ENCODE measurements around the gene SOX11. TPM values are rescaled to one million over a fixed set of nuclear protein-coding genes. Genes with fewer than 3 reads are reported as not detected.

The SOX11 gene
- total RNA-seq, 1 experiment from 2014 or later, result not detected

GRCh38 chr2:5695654-5696403 is 3.6 kb downstream of the SOX11 start:
- ChIA-PET POLR2A (ENCODE audit: unreplicated experiment) (interaction anchor here (0.7 kb wide), 1 partner anchor 676 kb away, joined by 10 read pairs; no protein-coding TSS in a partner anchor), CTCF (no interaction called here)
- H3K4me1 ChIP-seq (replicated peaks; ENCODE audit: insufficient read depth), result no peaks in the 10 kb centered on the region
- no peaks in the 10 kb centered on the region for H3K9me3 ChIP-seq (ENCODE audit: insufficient read depth, low read depth)
- no peak overlapping the region for H3K27ac ChIP-seq
- H2AFZ ChIP-seq, result no peak overlapping the region
- no peaks in the 10 kb centered on the region for H3F3A ChIP-seq (ENCODE audit: insufficient read depth, low read depth)
- no peaks in the 10 kb centered on the region for H3K9me2 ChIP-seq (ENCODE audit: insufficient read depth)
- no peaks in the 10 kb centered on the region for H3K27me3 ChIP-seq (ENCODE audit: insufficient read depth, low read depth)
- no peaks in the 10 kb centered on the region for H3K79me2 ChIP-seq (ENCODE audit: low read depth)
- no peaks in the 10 kb centered on the region for H4K20me1 ChIP-seq (ENCODE audit: insufficient read depth)
- no peak overlapping the region for H3K4me2 ChIP-seq
- no peak for TF ChIP-seq EZH2 (IDR thresholded peaks at IDR 0.05; ENCODE audit: low read depth)
- no peak for TF ChIP-seq CTCF (conservative IDR thresholded peaks at IDR 0.05)
- H3K4me3 ChIP-seq, result no peak overlapping the region
- no peak for DNase-seq
- intact Hi-C loops (cut with micrococcal nuclease; ENCODE audit: unreplicated experiment), result no loop called here
- H3K36me3 ChIP-seq (ENCODE audit: low read depth), result no peaks in the 10 kb centered on the region
- BruUV-seq (replicated peaks), result no TSS peak

DNA sequence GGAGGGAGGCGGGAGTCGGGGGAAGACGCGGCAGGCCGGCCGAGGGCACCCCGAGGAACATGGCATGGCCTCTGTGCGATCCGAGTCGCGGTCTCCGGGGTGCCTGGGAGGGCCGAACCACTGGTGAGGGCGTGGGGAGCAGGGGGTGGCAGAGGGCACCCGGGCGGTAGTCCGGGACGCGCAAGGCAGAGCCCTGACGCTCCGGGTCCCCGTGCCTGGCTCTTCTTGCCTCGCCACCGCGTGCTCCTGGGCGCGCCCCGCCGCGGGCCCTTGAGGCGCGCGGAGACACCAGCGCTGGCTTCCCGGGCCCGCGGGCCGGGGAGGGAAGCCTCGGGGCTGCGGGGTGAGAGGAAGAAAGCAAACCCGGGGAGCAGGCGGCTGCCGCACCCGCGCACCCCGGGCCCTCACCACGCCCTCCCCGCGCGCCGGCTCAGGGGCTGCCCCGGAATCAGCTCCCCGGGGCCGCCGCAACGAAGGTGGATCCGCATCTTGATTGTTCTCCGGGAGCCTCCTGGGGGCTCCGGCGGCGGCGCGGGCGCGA is 4.3 kb downstream of the SOX11 start:
- intact Hi-C loops (cut with micrococcal nuclease; ENCODE audit: unreplicated experiment), result no loop called here
- TF ChIP-seq CTCF (conservative IDR thresholded peaks at IDR 0.05) (no peak), EZH2 (IDR thresholded peaks at IDR 0.05; ENCODE audit: low read depth) (no peak)
- Histone ChIP-seq H3K9me3 (ENCODE audit: insufficient read depth, low read depth) (no peaks in the 10 kb centered on the region), H3K4me1 (replicated peaks; ENCODE audit: insufficient read depth) (no peaks in the 10 kb centered on the region), H3K27ac (no peak overlapping the region), H3F3A (ENCODE audit: insufficient read depth, low read depth) (no peaks in the 10 kb centered on the region), H2AFZ (no peak overlapping the region), H3K4me2 (no peak overlapping the region), H3K36me3 (ENCODE audit: low read depth) (no peaks in the 10 kb centered on the region), H4K20me1 (ENCODE audit: insufficient read depth) (no peaks in the 10 kb centered on the region), H3K9me2 (ENCODE audit: insufficient read depth) (no peaks in the 10 kb centered on the region), H3K27me3 (ENCODE audit: insufficient read depth, low read depth) (no peaks in the 10 kb centered on the region; the same call in 1 of the 2 replicates), H3K79me2 (ENCODE audit: low read depth) (no peaks in the 10 kb centered on the region), H3K4me3 (no peak overlapping the region)
- ChIA-PET POLR2A (ENCODE audit: unreplicated experiment) (no interaction called here), CTCF (no interaction called here)
- BruUV-seq (replicated peaks), result no TSS peak
- DNase-seq, result no peak

GRCh38 chr2:5696945-5697521 is 4.8 kb downstream of the SOX11 start:
- no TSS peak for BruUV-seq (replicated peaks)
- Histone ChIP-seq H3K4me3 (no peak overlapping the region), H3K79me2 (ENCODE audit: low read depth) (no peaks in the 10 kb centered on the region)

More at GRCh38 chr2:5696945-5697521, 4.8 kb downstream of the SOX11 start:
- no peaks in the 10 kb centered on the region for H3F3A ChIP-seq (ENCODE audit: insufficient read depth, low read depth)
- intact Hi-C loops (cut with micrococcal nuclease; ENCODE audit: unreplicated experiment), result no loop called here
- no peak overlapping the region for H2AFZ ChIP-seq
- CTCF ChIA-PET, result no interaction called here
- POLR2A ChIA-PET (ENCODE audit: unreplicated experiment), result no interaction called here
- no peak overlapping the region for H3K4me2 ChIP-seq
- H3K36me3 ChIP-seq (ENCODE audit: low read depth), result no peaks in the 10 kb centered on the region
- H3K4me1 ChIP-seq (replicated peaks; ENCODE audit: insufficient read depth), result no peaks in the 10 kb centered on the region
- H3K27me3 ChIP-seq (ENCODE audit: insufficient read depth, low read depth), result no peaks in the 10 kb centered on the region; the same call in 1 of the 2 replicates
- no peak overlapping the region for H3K27ac ChIP-seq
- no peaks in the 10 kb centered on the region for H3K9me3 ChIP-seq (ENCODE audit: insufficient read depth, low read depth)
- DNase-seq, result no peak
- no peak for TF ChIP-seq CTCF (conservative IDR thresholded peaks at IDR 0.05)
- no peak for TF ChIP-seq EZH2 (IDR thresholded peaks at IDR 0.05; ENCODE audit: low read depth)
- H3K9me2 ChIP-seq (ENCODE audit: insufficient read depth), result no peaks in the 10 kb centered on the region
- no peaks in the 10 kb centered on the region for H4K20me1 ChIP-seq (ENCODE audit: insufficient read depth)
